ENCODE results near the gene PKD2L1.

Gene PKD2L1

GRCh38 chr10:100346765-100347567 lies 16.9 kb upstream of the PKD2L1 start, which contains the start of gene SCD:
TSS of gene SCD (plus strand) at chr10:100347233. CDS start at chr10:100347505, 272 bp downstream.
- peak; percentile 94 for DNase-seq (ENCODE audit: insufficient read length, low spot score)
- FAIRE-seq = peak; percentile 95
- TF ChIP-seq POU2F2 (IDR thresholded peaks at IDR 0.05; ENCODE audit: low read depth, low read length) (peak; percentile 92), POLR2AphosphoS5 (IDR thresholded peaks at IDR 0.05; ENCODE audit: low read depth, low read length) (no peak), PAX5 (IDR thresholded peaks at IDR 0.05; ENCODE audit: insufficient read depth, low read length, severe bottlenecking) (no peak), TAF1 (IDR thresholded peaks at IDR 0.05; ENCODE audit: low read depth, low read length) (no peak), POLR2A (IDR thresholded peaks at IDR 0.05; ENCODE audit: low read depth, low read length) (0 out of 2 replicates have a peak, but pooled peaks have one; percentile 31), SPI1 (IDR thresholded peaks at IDR 0.05; ENCODE audit: low read depth, low read length) (no peak)

- no peak for TF ChIP-seq TAF1 (IDR thresholded peaks at IDR 0.05; ENCODE audit: low read depth, low read length)
- DNase-seq (ENCODE audit: insufficient read length, low spot score) = peak; percentile 75
These were observed 16.3 kb upstream of the PKD2L1 start for GRCh38 chr10:100346351-100346764.

GRCh38 chr10:100345570-100346330 lies 15.7 kb upstream of the PKD2L1 start:
- DNase-seq (ENCODE audit: insufficient read length, low spot score) (no peak), FAIRE-seq (no peak)
- no peak for TF ChIP-seq PAX5 (IDR thresholded peaks at IDR 0.05; ENCODE audit: insufficient read depth, low read length, severe bottlenecking)
- no peak for TF ChIP-seq SPI1 (IDR thresholded peaks at IDR 0.05; ENCODE audit: low read depth, low read length)
- TF ChIP-seq TAF1 (IDR thresholded peaks at IDR 0.05; ENCODE audit: low read depth, low read length) = no peak
- no peak for TF ChIP-seq POLR2AphosphoS5 (IDR thresholded peaks at IDR 0.05; ENCODE audit: low read depth, low read length)
- TF ChIP-seq POLR2A (IDR thresholded peaks at IDR 0.05; ENCODE audit: low read depth, low read length) = no peak

More at GRCh38 chr10:100346351-100346764, 16.3 kb upstream of the PKD2L1 start:
- peak; percentile 71 for FAIRE-seq

GRCh38 chr10:100344241-100344788 lies 14.3 kb upstream of the PKD2L1 start:
- FAIRE-seq (no peak), DNase-seq (ENCODE audit: insufficient read length, low spot score) (no peak)
- no peak for TF ChIP-seq POLR2AphosphoS5 (IDR thresholded peaks at IDR 0.05; ENCODE audit: low read depth, low read length)
- TF ChIP-seq SPI1 (IDR thresholded peaks at IDR 0.05; ENCODE audit: low read depth, low read length) = no peak
- no peak for TF ChIP-seq PAX5 (IDR thresholded peaks at IDR 0.05; ENCODE audit: insufficient read depth, low read length, severe bottlenecking)
- TF ChIP-seq TAF1 (IDR thresholded peaks at IDR 0.05; ENCODE audit: low read depth, low read length) = no peak
- no peak for TF ChIP-seq POU2F2 (IDR thresholded peaks at IDR 0.05; ENCODE audit: low read depth, low read length)
- TF ChIP-seq POLR2A (IDR thresholded peaks at IDR 0.05; ENCODE audit: low read depth, low read length) = no peak

GRCh38 chr10:100342627-100342972 lies 12.6 kb upstream of the PKD2L1 start:
- DNase-seq (ENCODE audit: insufficient read length, low spot score) (no peak), FAIRE-seq (no peak)
- TF ChIP-seq POLR2A (IDR thresholded peaks at IDR 0.05; ENCODE audit: low read depth, low read length) = no peak
- TF ChIP-seq TAF1 (IDR thresholded peaks at IDR 0.05; ENCODE audit: low read depth, low read length) = no peak
- TF ChIP-seq POU2F2 (IDR thresholded peaks at IDR 0.05; ENCODE audit: low read depth, low read length) = no peak
- no peak for TF ChIP-seq PAX5 (IDR thresholded peaks at IDR 0.05; ENCODE audit: insufficient read depth, low read length, severe bottlenecking)
- no peak for TF ChIP-seq SPI1 (IDR thresholded peaks at IDR 0.05; ENCODE audit: low read depth, low read length)
- TF ChIP-seq POLR2AphosphoS5 (IDR thresholded peaks at IDR 0.05; ENCODE audit: low read depth, low read length) = no peak

GRCh38 chr10:100341953-100342626 lies 12.1 kb upstream of the PKD2L1 start:
- DNase-seq (ENCODE audit: insufficient read length, low spot score) (no peak), FAIRE-seq (peak; percentile 26)
- TF ChIP-seq POLR2AphosphoS5 (IDR thresholded peaks at IDR 0.05; ENCODE audit: low read depth, low read length) = no peak
- no peak for TF ChIP-seq TAF1 (IDR thresholded peaks at IDR 0.05; ENCODE audit: low read depth, low read length)
- no peak for TF ChIP-seq POLR2A (IDR thresholded peaks at IDR 0.05; ENCODE audit: low read depth, low read length)

- TF ChIP-seq POU2F2 (IDR thresholded peaks at IDR 0.05; ENCODE audit: low read depth, low read length) (no peak), POLR2A (IDR thresholded peaks at IDR 0.05; ENCODE audit: low read depth, low read length) (no peak), SPI1 (IDR thresholded peaks at IDR 0.05; ENCODE audit: low read depth, low read length) (no peak), PAX5 (IDR thresholded peaks at IDR 0.05; ENCODE audit: insufficient read depth, low read length, severe bottlenecking) (no peak), TAF1 (IDR thresholded peaks at IDR 0.05; ENCODE audit: low read depth, low read length) (no peak), POLR2AphosphoS5 (IDR thresholded peaks at IDR 0.05; ENCODE audit: low read depth, low read length) (no peak)
- DNase-seq (ENCODE audit: insufficient read length, low spot score) (no peak), FAIRE-seq (no peak)
These were observed 11.2 kb upstream of the PKD2L1 start for GRCh38 chr10:100340948-100341847.

- DNase-seq (ENCODE audit: insufficient read length, low spot score) (peak; percentile 37), FAIRE-seq (peak; percentile 81)
- no peak for TF ChIP-seq POLR2AphosphoS5 (IDR thresholded peaks at IDR 0.05; ENCODE audit: low read depth, low read length)
- TF ChIP-seq SPI1 (IDR thresholded peaks at IDR 0.05; ENCODE audit: low read depth, low read length) = peak; percentile 92
These were observed 9.2 kb upstream of the PKD2L1 start for GRCh38 chr10:100339236-100339635.
